ENCODE data around the gene SMIM1.

GRCh38 chr1:3795453-3796214, 23.1 kb downstream of the SMIM1 start:
- TF ChIP-seq CTCF (IDR thresholded peaks at IDR 0.05; ENCODE audit: extremely low read depth in 1 of 2, insufficient read depth in 1 of 2, low read depth in 1 of 2, low read length in 2 of 2) = no peak
- no peak for TF ChIP-seq EZH2 (IDR thresholded peaks at IDR 0.05; ENCODE audit: borderline replicate concordance, low read depth, low read length, severe bottlenecking)
- no peak for TF ChIP-seq POLR2A (IDR thresholded peaks at IDR 0.05; ENCODE audit: low read depth, low read length)
- TF ChIP-seq POLR2AphosphoS5 (IDR thresholded peaks at IDR 0.05; ENCODE audit: insufficient read depth, low read depth, low read length) = no peak
- no peak for TF ChIP-seq MAX (IDR thresholded peaks at IDR 0.05; ENCODE audit: insufficient read depth, insufficient read length)
- TF ChIP-seq JUN (IDR thresholded peaks at IDR 0.05; ENCODE audit: borderline replicate concordance, insufficient read depth, insufficient read length, low read depth) = no peak

All from endothelial cell of umbilical vein (primary cell).